IPS DF 6.9 (cell line): ENCODE measurements around the gene PLCL1.

ENCODE experiments used
- DNase-seq: peaks from one replicate; pipeline ENCODE4 v3.0.0-alpha.2; 2013; ENCODE audit warnings: low read depth, low spot score
- H3K27ac ChIP-seq: one replicate; pipeline ENCODE4 v1.5.1; 2013; ENCODE audit warnings: low read length, control low read depth
- H3K27me3 ChIP-seq: 2 replicates; pipeline ENCODE4 v1.6.1; 2013; ENCODE audit warnings: mild to moderate bottlenecking, low read length; ENCODE audit not compliant: control insufficient read depth, insufficient read depth
- H3K36me3 ChIP-seq: 2 replicates; pipeline ENCODE4 v1.6.1; 2013; ENCODE audit warnings: low read length; ENCODE audit not compliant: control insufficient read depth, insufficient read depth
- H3K4me1 ChIP-seq: 2 replicates; pipeline ENCODE4 v1.6.1; 2013; ENCODE audit warnings: low read length; ENCODE audit not compliant: control insufficient read depth, insufficient read depth
- H3K4me3 ChIP-seq: 2 replicates; pipeline ENCODE4 v1.5.1; 2013; ENCODE audit warnings: mild to moderate bottlenecking, low read length
- H3K9me3 ChIP-seq: 2 replicates; pipeline ENCODE4 v1.6.1; 2013; ENCODE audit warnings: low read length, inconsistent platforms; ENCODE audit not compliant: control insufficient read depth, insufficient read depth
- WGBS: extraction: QIAGEN DNeasy Blood & Tissue Kit; methylation state at CpG from one replicate; pipeline ENCODE4 v1.1.7; 2013; ENCODE audit warnings: mixed read lengths, missing lambda C conversion rate; ENCODE audit not compliant: insufficient read length, insufficient coverage; 5-methylcytosine and 5-hydroxymethylcytosine counted together

PLCL1 gene

GRCh38 chr2:197969391-197969893, 165.0 kb downstream of the PLCL1 start:
- H3K4me1 ChIP-seq: no peaks in the 10 kb centered on the region
- H3K27me3 ChIP-seq: no peaks in the 10 kb centered on the region
- no peaks in the 10 kb centered on the region for H3K9me3 ChIP-seq
- no peak overlapping the region for H3K27ac ChIP-seq
- no peak overlapping the region for H3K4me3 ChIP-seq
- DNase-seq: no peak
- no peaks in the 10 kb centered on the region for H3K36me3 ChIP-seq

- Histone ChIP-seq H3K27ac (no peak overlapping the region), H3K36me3 (no peaks in the 10 kb centered on the region), H3K4me1 (no peaks in the 10 kb centered on the region), H3K4me3 (no peak overlapping the region), H3K27me3 (no peaks in the 10 kb centered on the region), H3K9me3 (no peaks in the 10 kb centered on the region)
- no peak for DNase-seq
- WGBS: no CpG with 5 or more reads among the region's 2 CpGs
Observed at GRCh38 chr2:197972061-197972460, 167.7 kb downstream of the PLCL1 start.

GRCh38 chr2:197972587-197972986, 168.2 kb downstream of the PLCL1 start:
- Histone ChIP-seq H3K4me3 (no peak overlapping the region), H3K36me3 (no peaks in the 10 kb centered on the region), H3K27me3 (no peaks in the 10 kb centered on the region), H3K27ac (no peak overlapping the region), H3K4me1 (no peaks in the 10 kb centered on the region), H3K9me3 (no peaks in the 10 kb centered on the region)
- no peak for DNase-seq
- no CpG with 5 or more reads among the region's 2 CpGs for WGBS

- Histone ChIP-seq H3K9me3 (no peaks in the 10 kb centered on the region), H3K4me1 (peaks cover 1% of the 10 kb centered on the region; the same call in 1 of the 2 replicates), H3K4me3 (no peak overlapping the region), H3K27me3 (no peaks in the 10 kb centered on the region), H3K36me3 (no peaks in the 10 kb centered on the region), H3K27ac (no peak overlapping the region)
- no peak for DNase-seq
Observed at GRCh38 chr2:197973772-197974171, 169.4 kb downstream of the PLCL1 start.

GRCh38 chr2:197975931-197976519, 171.6 kb downstream of the PLCL1 start:
- H3K27me3 ChIP-seq: no peaks in the 10 kb centered on the region
- H3K4me1 ChIP-seq: peaks cover 1% of the 10 kb centered on the region; the same call in 1 of the 2 replicates
- no peaks in the 10 kb centered on the region for H3K9me3 ChIP-seq
- no peak overlapping the region for H3K4me3 ChIP-seq
- no peak overlapping the region for H3K27ac ChIP-seq
- WGBS: 100% methylated on average over 2 of the region's 5 CpGs
- DNase-seq: no peak
- H3K36me3 ChIP-seq: no peaks in the 10 kb centered on the region

- H3K9me3 ChIP-seq: no peaks in the 10 kb centered on the region
- H3K4me1 ChIP-seq: peaks cover 3% of the 10 kb centered on the region; the same call in 1 of the 2 replicates
- no peak overlapping the region for H3K27ac ChIP-seq
- no peak overlapping the region for H3K4me3 ChIP-seq
- H3K27me3 ChIP-seq: no peaks in the 10 kb centered on the region
- WGBS: no CpG with 5 or more reads among the region's 4 CpGs
- no peak for DNase-seq
- H3K36me3 ChIP-seq: no peaks in the 10 kb centered on the region
Observed at GRCh38 chr2:197978971-197979370, 174.6 kb downstream of the PLCL1 start.

GRCh38 chr2:197982565-197982964, 178.2 kb downstream of the PLCL1 start:
- DNase-seq: no peak
- Histone ChIP-seq H3K4me1 (peaks cover 3% of the 10 kb centered on the region; the same call in 1 of the 2 replicates), H3K36me3 (no peaks in the 10 kb centered on the region), H3K27ac (no peak overlapping the region), H3K9me3 (no peaks in the 10 kb centered on the region), H3K27me3 (no peaks in the 10 kb centered on the region), H3K4me3 (no peak overlapping the region)
- WGBS: no CpG with 5 or more reads among the region's 2 CpGs

GRCh38 chr2:197985029-197985638, 180.7 kb downstream of the PLCL1 start:
- H3K27me3 ChIP-seq: no peaks in the 10 kb centered on the region
- H3K4me3 ChIP-seq: no peak overlapping the region
- H3K4me1 ChIP-seq: 0 out of 2 replicates have a peak, but pooled peaks cover 1% of the 10 kb centered on the region
- H3K36me3 ChIP-seq: no peaks in the 10 kb centered on the region
- DNase-seq: no peak
- WGBS: no CpG with 5 or more reads among the region's 2 CpGs
- no peak overlapping the region for H3K27ac ChIP-seq
- no peaks in the 10 kb centered on the region for H3K9me3 ChIP-seq

GRCh38 chr2:197986977-197987376, 182.6 kb downstream of the PLCL1 start:
- H3K4me1 ChIP-seq: 0 out of 2 replicates have a peak, but pooled peaks cover 1% of the 10 kb centered on the region
- no peak for DNase-seq
- no CpG with 5 or more reads among the region's 3 CpGs for WGBS
- H3K4me3 ChIP-seq: no peak overlapping the region
- H3K36me3 ChIP-seq: no peaks in the 10 kb centered on the region
- no peak overlapping the region for H3K27ac ChIP-seq
- no peaks in the 10 kb centered on the region for H3K9me3 ChIP-seq
- H3K27me3 ChIP-seq: no peaks in the 10 kb centered on the region

GRCh38 chr2:197990356-197990755, 186.0 kb downstream of the PLCL1 start:
- H3K27me3 ChIP-seq: no peaks in the 10 kb centered on the region
- H3K9me3 ChIP-seq: no peaks in the 10 kb centered on the region
- no peaks in the 10 kb centered on the region for H3K36me3 ChIP-seq
- no CpG with 5 or more reads among the region's 2 CpGs for WGBS
- H3K4me1 ChIP-seq: no peaks in the 10 kb centered on the region
- no peak for DNase-seq
- no peak overlapping the region for H3K27ac ChIP-seq
- no peak overlapping the region for H3K4me3 ChIP-seq
